KMS-11 (cell line): ENCODE measurements around the gene ATP10B.

Experiments used
- H2AFZ ChIP-seq: fragments of 200-600 bp; sonication (generic); 2 replicates; pipeline ENCODE4 v1.6.1; 2016; ENCODE audit warnings: antibody characterized with exemption, mixed run types, low read depth
- H3K27ac ChIP-seq: fragments of 200-600 bp; sonication (generic); 2 replicates; pipeline ENCODE4 v1.6.1; 2016; ENCODE audit warnings: mild to moderate bottlenecking, mixed run types
- H3K27me3 ChIP-seq: fragments of 200-600 bp; sonication (generic); 2 replicates; pipeline ENCODE4 v1.6.1; 2017; ENCODE audit warnings: mild to moderate bottlenecking, low read depth, mixed run types, moderate library complexity; ENCODE audit not compliant: insufficient read depth
- H3K36me3 ChIP-seq: fragments of 200-600 bp; sonication (generic); 2 replicates; pipeline ENCODE4 v1.6.1; 2017; ENCODE audit warnings: mild to moderate bottlenecking, mixed run types; ENCODE audit not compliant: insufficient read depth
- H3K4me1 ChIP-seq: fragments of 200-600 bp; sonication (generic); 2 replicates; pipeline ENCODE4 v1.6.1; 2016; ENCODE audit warnings: mild to moderate bottlenecking, low read depth, mixed run types; ENCODE audit not compliant: poor library complexity, severe bottlenecking
- H3K4me2 ChIP-seq: fragments of 200-600 bp; sonication (generic); 2 replicates; pipeline ENCODE4 v1.7.0; 2016; ENCODE audit warnings: mild to moderate bottlenecking, mixed run types
- H3K4me3 ChIP-seq: fragments of 200-600 bp; sonication (generic); IDR thresholded peaks from 2 replicates; pipeline ENCODE4 v1.6.1; 2017; ENCODE audit warnings: low read depth, low read length, mixed read lengths; ENCODE audit not compliant: insufficient read depth
- H3K79me2 ChIP-seq: fragments of 200-600 bp; sonication (generic); 2 replicates; pipeline ENCODE4 v1.6.1; 2016; ENCODE audit warnings: low read depth, mixed run types; ENCODE audit not compliant: insufficient read depth
- H3K9ac ChIP-seq: fragments of 200-600 bp; sonication (generic); 2 replicates; pipeline ENCODE4 v1.6.1; 2016; ENCODE audit warnings: mild to moderate bottlenecking, mixed run types
- H4K20me1 ChIP-seq: fragments of 200-600 bp; sonication (generic); 2 replicates; pipeline ENCODE4 v1.6.1; 2016; ENCODE audit warnings: mild to moderate bottlenecking, mixed run types; ENCODE audit not compliant: insufficient read depth
- TF ChIP-seq, protein P1 (sequence below): fragments of 200-600 bp; sonication (generic); conservative IDR thresholded peaks from 2 replicates; pipeline ENCODE4 v1.6.1; 2017; ENCODE audit warnings: low read depth, mild to moderate bottlenecking, antibody characterized with exemption, low read length, moderate library complexity, mixed read lengths

The ATP10B gene

DNA sequence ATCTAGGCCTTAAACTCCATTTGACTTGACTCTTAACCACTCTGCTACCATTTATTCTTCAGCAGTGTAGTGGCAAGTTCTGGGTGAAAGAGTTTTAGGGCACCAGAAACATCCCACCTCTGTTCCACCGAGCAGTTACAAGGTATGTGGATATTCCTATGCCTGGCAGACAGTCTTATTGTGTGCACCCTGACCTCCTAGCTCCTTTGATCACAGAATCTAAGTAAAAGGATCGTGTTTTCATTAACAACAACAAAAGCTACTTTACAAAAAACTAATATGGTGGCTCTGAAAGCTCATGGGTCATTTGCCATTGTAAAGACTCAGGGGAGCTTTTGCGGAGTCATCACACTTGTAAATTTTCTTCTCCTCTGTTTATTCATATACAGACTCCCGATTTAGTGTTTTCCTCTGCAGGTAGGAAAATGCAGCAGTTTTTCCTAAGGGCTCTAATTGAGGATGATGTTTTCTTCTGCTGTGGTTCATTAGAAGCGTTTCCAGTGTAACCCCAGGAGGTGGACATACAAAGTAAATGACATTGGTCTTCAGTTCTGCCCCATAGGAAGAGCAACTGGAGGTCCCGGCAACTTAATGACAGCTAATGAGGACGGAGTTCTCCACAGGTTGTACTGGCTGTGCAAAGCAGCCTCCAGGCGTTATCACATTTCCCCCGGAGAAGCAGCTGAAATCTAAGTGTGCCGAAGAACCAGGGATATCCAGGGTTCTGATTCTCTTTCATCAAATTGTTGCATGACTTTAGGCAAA, 78.2 kb downstream of the ATP10B start:
- Histone ChIP-seq H4K20me1 (no peaks in the 10 kb centered on the region), H3K36me3 (no peaks in the 10 kb centered on the region), H3K27ac (no peak overlapping the region), H3K4me2 (no peak overlapping the region), H3K9ac (no peak overlapping the region), H3K4me1 (peaks cover 3% of the 10 kb centered on the region), H3K27me3 (no peaks in the 10 kb centered on the region), H2AFZ (no peak overlapping the region), H3K4me3 (no peak overlapping the region), H3K79me2 (no peaks in the 10 kb centered on the region)
- TF ChIP-seq, protein P1, sequence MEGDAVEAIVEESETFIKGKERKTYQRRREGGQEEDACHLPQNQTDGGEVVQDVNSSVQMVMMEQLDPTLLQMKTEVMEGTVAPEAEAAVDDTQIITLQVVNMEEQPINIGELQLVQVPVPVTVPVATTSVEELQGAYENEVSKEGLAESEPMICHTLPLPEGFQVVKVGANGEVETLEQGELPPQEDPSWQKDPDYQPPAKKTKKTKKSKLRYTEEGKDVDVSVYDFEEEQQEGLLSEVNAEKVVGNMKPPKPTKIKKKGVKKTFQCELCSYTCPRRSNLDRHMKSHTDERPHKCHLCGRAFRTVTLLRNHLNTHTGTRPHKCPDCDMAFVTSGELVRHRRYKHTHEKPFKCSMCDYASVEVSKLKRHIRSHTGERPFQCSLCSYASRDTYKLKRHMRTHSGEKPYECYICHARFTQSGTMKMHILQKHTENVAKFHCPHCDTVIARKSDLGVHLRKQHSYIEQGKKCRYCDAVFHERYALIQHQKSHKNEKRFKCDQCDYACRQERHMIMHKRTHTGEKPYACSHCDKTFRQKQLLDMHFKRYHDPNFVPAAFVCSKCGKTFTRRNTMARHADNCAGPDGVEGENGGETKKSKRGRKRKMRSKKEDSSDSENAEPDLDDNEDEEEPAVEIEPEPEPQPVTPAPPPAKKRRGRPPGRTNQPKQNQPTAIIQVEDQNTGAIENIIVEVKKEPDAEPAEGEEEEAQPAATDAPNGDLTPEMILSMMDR: no peak

DNA sequence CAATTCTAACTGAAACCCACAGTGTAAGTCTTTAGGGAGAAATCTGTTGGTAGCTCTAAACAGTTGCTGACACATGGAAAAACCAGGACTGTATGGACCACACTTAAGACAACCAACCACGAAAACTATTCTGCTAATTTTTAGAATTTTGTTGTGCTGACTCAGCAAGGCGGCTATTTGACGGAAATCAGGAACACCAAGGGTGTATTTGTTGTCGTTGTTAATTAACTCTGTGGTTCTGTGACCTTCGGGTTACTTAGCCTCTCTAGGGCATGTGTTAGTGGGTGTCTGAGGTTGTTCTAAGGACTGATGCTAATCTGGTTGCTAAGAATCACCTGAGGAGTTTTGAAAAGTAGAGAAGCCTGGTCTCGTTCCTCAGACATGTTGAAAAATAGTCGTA, 79.2 kb downstream of the ATP10B start:
- Histone ChIP-seq H3K27ac (no peak overlapping the region), H3K36me3 (no peaks in the 10 kb centered on the region), H3K9ac (no peak overlapping the region), H3K4me2 (no peak overlapping the region), H4K20me1 (no peaks in the 10 kb centered on the region), H3K4me3 (no peak overlapping the region), H2AFZ (no peak overlapping the region), H3K4me1 (peaks cover 3% of the 10 kb centered on the region), H3K27me3 (no peaks in the 10 kb centered on the region), H3K79me2 (no peaks in the 10 kb centered on the region)
- TF ChIP-seq, protein P1: no peak

DNA sequence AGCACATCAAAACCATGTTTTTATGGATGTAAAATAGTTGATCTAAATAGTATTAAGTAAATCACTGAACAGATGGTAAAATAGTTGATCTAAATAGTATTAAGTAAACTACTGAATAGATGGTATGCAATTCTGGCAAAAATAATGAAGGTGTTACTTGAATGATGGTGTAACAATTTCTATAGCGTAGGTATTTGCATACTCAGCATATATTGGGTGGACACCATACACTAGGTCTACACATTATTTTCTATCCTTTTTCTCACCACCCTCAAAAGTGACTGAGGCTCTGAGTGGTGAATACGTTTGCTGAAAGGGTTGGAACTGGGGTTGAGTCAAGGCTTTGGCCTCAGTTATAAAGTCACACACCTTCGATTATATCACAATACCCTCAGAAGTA, 81.3 kb downstream of the ATP10B start:
- H3K27ac ChIP-seq: no peak overlapping the region
- H3K79me2 ChIP-seq: no peaks in the 10 kb centered on the region
- no peak overlapping the region for H3K4me3 ChIP-seq
- TF ChIP-seq, protein P1: no peak
- no peaks in the 10 kb centered on the region for H4K20me1 ChIP-seq
- no peak overlapping the region for H2AFZ ChIP-seq
- H3K9ac ChIP-seq: no peak overlapping the region
- no peak overlapping the region for H3K4me2 ChIP-seq
- no peaks in the 10 kb centered on the region for H3K36me3 ChIP-seq
- peaks cover 3% of the 10 kb centered on the region for H3K4me1 ChIP-seq
- no peaks in the 10 kb centered on the region for H3K27me3 ChIP-seq

DNA sequence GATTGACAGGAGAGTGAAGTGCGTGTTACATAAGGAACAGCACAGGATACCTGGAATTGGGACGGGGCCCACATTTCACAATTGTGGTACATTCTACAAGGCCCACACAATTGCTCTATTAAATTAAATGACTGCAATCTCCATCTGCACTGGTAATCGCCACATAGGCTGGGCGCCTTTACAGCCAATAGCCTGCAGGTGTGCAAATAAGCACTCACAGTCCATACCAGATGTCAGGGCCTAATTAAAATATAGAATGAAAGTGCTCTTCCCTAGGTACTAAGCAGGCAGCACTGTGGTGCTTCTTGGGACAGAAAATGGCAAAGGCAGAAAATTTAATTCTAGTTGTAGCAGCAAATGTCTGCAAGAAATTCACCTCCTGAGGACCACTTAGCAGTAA, 82.7 kb downstream of the ATP10B start:
- H3K4me2 ChIP-seq: no peak overlapping the region
- H3K27ac ChIP-seq: no peak overlapping the region
- H4K20me1 ChIP-seq: no peaks in the 10 kb centered on the region
- H3K79me2 ChIP-seq: no peaks in the 10 kb centered on the region
- H3K4me1 ChIP-seq: peaks cover 3% of the 10 kb centered on the region
- H3K4me3 ChIP-seq: no peak overlapping the region
- H3K36me3 ChIP-seq: no peaks in the 10 kb centered on the region
- H2AFZ ChIP-seq: no peak overlapping the region
- H3K9ac ChIP-seq: no peak overlapping the region
- H3K27me3 ChIP-seq: no peaks in the 10 kb centered on the region
- TF ChIP-seq, protein P1: no peak
